Measurements from ENCODE around the gene CDH13. TPM values are rescaled to one million over a fixed set of nuclear protein-coding genes. Genes with fewer than 3 reads are reported as not detected.

Gene CDH13
- total RNA-seq, 1 donor from 2014 or later = not detected

GRCh38 chr16:83031524-83031923 is 404.8 kb downstream of the CDH13 start:
- POLR2A ChIA-PET = no interaction called here
- CTCF ChIA-PET = no interaction called here

DNA sequence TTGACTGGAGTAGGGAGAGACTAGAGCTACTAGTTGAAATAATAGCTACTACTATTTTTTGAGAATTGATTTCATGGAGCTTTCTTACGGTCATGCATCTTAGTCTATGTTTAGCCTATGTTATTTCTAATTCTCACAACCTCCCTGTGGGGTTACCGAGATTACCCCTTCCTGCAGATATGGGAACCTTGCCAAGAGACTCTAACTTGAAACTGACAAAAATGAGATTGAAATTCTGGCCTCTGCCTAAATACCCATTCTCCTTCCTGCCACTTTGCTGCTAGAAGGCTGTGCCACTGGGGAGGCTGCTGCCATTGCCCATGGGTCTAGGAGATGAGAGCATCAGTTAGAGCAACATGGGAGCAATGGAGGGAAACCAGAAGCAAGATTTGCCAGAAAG is 410.3 kb downstream of the CDH13 start:
- H3K27me3 Mint-ChIP-seq = peaks cover 2% of the 10 kb centered on the region
- ChIA-PET CTCF (no interaction called here), POLR2A (no interaction called here)
- H3K4me3 Mint-ChIP-seq = no peak overlapping the region
- H3K36me3 Mint-ChIP-seq (ENCODE audit: low read depth) = no peaks in the 10 kb centered on the region
- TF ChIP-seq, protein P1, sequence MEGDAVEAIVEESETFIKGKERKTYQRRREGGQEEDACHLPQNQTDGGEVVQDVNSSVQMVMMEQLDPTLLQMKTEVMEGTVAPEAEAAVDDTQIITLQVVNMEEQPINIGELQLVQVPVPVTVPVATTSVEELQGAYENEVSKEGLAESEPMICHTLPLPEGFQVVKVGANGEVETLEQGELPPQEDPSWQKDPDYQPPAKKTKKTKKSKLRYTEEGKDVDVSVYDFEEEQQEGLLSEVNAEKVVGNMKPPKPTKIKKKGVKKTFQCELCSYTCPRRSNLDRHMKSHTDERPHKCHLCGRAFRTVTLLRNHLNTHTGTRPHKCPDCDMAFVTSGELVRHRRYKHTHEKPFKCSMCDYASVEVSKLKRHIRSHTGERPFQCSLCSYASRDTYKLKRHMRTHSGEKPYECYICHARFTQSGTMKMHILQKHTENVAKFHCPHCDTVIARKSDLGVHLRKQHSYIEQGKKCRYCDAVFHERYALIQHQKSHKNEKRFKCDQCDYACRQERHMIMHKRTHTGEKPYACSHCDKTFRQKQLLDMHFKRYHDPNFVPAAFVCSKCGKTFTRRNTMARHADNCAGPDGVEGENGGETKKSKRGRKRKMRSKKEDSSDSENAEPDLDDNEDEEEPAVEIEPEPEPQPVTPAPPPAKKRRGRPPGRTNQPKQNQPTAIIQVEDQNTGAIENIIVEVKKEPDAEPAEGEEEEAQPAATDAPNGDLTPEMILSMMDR (IDR thresholded peaks at IDR 0.05) = no peak
- intact Hi-C loops (cut with micrococcal nuclease) = no loop called here
- H3K27ac Mint-ChIP-seq = no peak overlapping the region
- no peaks in the 10 kb centered on the region for H3K4me1 Mint-ChIP-seq
- ATAC-seq (ENCODE audit: low read depth) (no peak), DNase-seq (no peak)
- no peaks in the 10 kb centered on the region for H3K9me3 Mint-ChIP-seq

More at GRCh38 chr16:83031524-83031923, 404.8 kb downstream of the CDH13 start:
- no peak for DNase-seq
- Mint-ChIP-seq H3K4me1 (no peaks in the 10 kb centered on the region), H3K36me3 (ENCODE audit: low read depth) (no peaks in the 10 kb centered on the region), H3K4me3 (no peak overlapping the region), H3K9me3 (peaks cover 3% of the 10 kb centered on the region), H3K27me3 (no peaks in the 10 kb centered on the region), H3K27ac (no peak overlapping the region)
- ATAC-seq (ENCODE audit: low read depth) = no peak
- intact Hi-C loops (cut with micrococcal nuclease) = no loop called here
- TF ChIP-seq, protein P1 (IDR thresholded peaks at IDR 0.05) = no peak

DNA sequence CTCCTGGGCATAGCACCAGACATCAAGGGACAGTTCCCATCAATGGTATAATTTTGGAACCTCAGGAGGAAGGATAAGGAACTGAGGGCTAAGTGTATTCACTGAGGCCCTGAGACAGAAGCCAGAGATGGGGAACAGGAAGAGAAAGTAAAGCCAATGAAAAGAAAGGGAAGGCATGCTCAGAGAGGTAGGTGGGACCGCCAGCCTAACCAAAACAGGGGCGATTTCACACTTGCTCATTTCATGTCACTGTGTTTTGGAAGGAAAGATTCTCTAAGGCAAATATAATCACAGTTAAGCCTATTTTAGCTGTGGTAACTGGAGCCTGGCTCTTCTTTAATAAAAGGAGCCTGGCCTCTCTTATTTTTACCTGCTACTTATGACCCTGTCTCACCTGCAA is 411.1 kb downstream of the CDH13 start:
- Mint-ChIP-seq H3K4me1 (no peaks in the 10 kb centered on the region), H3K9me3 (no peaks in the 10 kb centered on the region), H3K4me3 (no peak overlapping the region), H3K36me3 (ENCODE audit: low read depth) (no peaks in the 10 kb centered on the region), H3K27ac (no peak overlapping the region), H3K27me3 (peaks cover 2% of the 10 kb centered on the region)
- ChIA-PET POLR2A (no interaction called here), CTCF (no interaction called here)
- intact Hi-C loops (cut with micrococcal nuclease) = no loop called here
- ATAC-seq (ENCODE audit: low read depth) (no peak), DNase-seq (no peak)
- TF ChIP-seq, protein P1 (IDR thresholded peaks at IDR 0.05) = no peak

DNA sequence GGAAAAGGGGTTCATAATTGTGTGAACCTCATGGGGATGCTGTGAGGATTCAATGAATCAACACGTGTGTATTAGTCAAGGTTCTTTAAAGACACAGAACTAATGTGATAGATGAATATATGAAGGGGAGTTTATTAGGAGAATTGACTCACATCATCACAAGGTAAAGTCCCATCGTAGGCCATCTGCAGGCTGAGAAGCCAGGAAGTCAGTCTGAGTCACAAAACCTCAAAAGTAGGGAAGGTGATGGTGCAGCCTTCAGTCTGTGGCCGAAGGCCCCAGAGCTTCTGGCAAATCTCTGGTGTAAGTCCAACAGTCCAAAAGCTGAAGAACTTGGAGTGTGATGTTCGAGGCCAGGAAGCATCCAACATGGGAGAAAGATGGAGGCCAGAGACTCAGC is 413.4 kb downstream of the CDH13 start:
- no peaks in the 10 kb centered on the region for H3K36me3 Mint-ChIP-seq (ENCODE audit: low read depth)
- H3K4me1 Mint-ChIP-seq = no peaks in the 10 kb centered on the region
- TF ChIP-seq, protein P1 (IDR thresholded peaks at IDR 0.05) = no peak
- peaks cover 2% of the 10 kb centered on the region for H3K27me3 Mint-ChIP-seq
- intact Hi-C loops (cut with micrococcal nuclease) = no loop called here
- ATAC-seq (ENCODE audit: low read depth) (no peak), DNase-seq (no peak)
- ChIA-PET CTCF (no interaction called here), POLR2A (no interaction called here)
- no peaks in the 10 kb centered on the region for H3K9me3 Mint-ChIP-seq
- H3K4me3 Mint-ChIP-seq = no peak overlapping the region
- H3K27ac Mint-ChIP-seq = no peak overlapping the region

DNA sequence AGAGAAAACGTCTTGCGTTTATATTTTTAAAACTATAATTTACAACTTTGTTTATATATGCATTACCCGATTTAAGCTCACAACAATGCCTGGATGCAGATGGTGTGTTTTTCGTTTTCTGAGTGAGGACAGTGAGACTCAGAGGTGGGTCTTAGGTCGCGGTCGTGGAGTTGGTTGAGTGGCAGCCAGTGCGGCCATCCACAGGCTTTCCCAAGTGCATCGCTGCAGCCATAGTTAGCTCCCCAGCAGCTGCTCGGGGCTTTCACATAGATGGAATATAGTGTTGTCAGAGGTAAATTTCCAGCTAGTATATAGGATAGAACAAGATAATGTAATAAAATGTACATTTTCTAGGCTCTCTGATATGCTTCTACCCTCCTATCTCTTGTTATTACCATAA is 417.8 kb downstream of the CDH13 start:
- Mint-ChIP-seq H3K36me3 (ENCODE audit: low read depth) (no peaks in the 10 kb centered on the region), H3K4me3 (no peak overlapping the region), H3K27me3 (no peaks in the 10 kb centered on the region), H3K9me3 (peaks cover 2% of the 10 kb centered on the region), H3K4me1 (no peaks in the 10 kb centered on the region), H3K27ac (no peak overlapping the region)
- intact Hi-C loops (cut with micrococcal nuclease) = no loop called here
- ATAC-seq (ENCODE audit: low read depth) (no peak), DNase-seq (no peak)
- ChIA-PET CTCF (no interaction called here), POLR2A (no interaction called here)
- TF ChIP-seq, protein P1 (IDR thresholded peaks at IDR 0.05) = no peak

Measured in activated B cell treated with CpG ODN at 0.5 μM for 24 hours (primary cell).